ENCODE measurements around the gene C1QTNF5. TPM values are rescaled to one million over a fixed set of nuclear protein-coding genes. Genes with fewer than 3 reads are reported as not detected.

C1QTNF5 gene
- total RNA-seq, 2 experiments from 2014 or later = not detected

DNA sequence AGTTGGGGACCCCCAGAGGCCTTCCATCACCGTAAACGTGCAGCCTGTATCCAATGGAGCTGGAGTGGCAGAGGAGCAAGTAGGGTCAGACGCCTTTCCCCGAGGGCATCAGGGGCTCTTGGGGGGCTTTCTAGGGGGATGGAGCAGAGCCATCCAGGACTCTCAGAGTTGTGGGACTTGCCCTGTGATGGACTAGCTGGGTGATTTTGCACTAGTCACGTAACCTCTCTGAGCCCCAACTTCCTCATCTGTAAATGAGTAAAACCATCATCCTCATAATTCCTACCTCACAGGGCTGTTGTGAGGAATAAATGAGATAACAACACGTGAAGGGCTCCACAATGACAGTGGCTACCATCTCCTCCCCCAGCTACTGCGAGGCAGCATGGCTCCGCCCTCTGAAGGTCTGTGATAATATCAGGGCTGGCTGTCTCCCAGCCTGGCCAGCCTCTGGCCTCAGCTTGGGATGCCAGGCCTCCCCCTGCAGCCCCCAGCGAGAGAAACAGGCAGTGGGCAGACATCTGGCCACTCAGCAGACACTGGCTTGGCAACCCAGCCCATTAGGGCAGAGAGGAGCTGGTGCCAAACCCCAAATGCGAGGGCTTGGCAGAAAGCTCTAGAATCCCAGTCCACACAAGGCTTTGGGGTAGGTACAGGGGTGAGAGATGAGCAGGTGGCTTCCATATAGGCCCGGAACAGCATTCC lies 34.1 kb upstream of the C1QTNF5 start:
- ChIA-PET POLR2A (no interaction called here), CTCF (interaction anchor here (0.9 to 3.1 kb wide), 9 partner anchors 10 to 178 kb away, joined by 3 to 54 read pairs (median 4); no protein-coding TSS in a partner anchor)

DNA sequence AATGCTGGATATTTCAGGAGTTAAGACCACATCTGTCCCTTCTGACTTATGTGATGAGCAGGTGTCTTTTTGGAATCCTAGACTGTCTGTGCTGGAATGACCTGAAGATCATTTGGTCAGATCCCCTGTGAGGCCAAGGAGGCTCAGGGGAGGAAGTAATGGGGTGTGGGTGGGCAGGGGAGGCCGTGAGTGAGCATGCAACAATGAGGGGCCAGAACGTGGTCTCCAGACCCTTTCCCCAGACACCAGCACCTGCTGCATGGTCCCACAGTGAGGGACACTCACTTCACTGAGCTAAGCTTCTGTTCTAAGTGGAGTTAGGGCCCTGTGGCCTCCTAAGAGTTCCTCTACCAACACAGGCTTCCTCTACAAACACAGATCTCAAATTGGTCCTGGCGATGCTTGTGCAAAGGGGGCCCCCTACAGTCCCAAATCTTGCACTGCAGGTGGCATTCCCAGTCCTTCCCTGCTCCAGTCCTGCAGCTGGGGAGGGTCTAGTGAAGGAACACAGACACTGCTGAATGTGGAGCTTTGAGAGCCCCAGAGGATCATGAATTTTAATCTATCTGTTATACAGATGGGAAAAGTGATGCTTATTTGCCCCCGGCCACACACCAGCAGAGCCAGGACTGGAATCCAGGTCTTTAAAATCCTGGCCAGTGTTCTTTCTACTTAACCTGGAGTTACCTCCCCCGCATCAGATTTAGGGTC lies 33.4 kb upstream of the C1QTNF5 start:
- ChIA-PET POLR2A (no interaction called here), CTCF (interaction anchor here (0.7 to 3.1 kb wide), 10 partner anchors 10 to 205 kb away, joined by 3 to 54 read pairs (median 4); partner anchors contain the start of gene NLRX1)

DNA sequence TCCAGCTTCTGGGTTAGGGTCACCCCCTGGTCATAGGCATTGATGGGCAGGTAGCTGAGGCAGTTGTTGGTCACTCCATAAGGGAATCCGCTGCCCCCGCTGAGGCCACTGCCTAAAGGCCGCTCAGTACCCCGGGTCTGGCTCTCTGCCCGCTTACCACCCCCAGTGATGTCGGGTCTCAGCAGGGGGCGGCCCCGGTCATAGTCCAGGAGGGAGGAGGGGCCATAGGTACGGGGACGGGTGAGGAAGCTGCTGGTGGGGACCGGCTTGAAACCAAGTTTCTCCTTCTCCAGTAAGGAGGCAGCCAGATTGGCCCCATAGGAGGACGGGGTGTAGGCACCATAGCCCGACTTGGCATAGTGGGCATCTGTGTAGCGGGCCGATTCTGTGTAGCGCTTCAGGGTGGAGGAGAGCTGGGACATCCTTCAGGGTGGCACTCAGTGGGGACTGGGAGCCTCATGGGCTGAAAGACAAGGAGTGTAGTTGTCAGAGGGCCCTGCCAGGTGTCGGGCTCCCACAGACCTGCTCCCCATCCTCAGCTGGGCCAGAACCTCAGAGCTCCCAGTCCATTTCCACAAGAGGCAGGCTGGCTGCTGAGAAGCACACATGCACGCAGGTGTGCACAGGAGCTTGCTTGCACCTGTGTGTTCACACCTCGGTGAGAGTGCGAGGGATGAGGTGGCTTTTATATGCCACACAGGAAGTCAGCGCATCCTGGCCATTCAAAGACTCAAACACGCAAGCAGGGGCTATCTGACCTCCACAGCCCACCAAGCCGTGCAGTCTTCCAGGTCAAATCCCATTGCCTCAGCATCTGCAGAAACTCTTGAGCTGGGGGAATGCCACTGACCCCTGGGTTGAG lies 32.6 kb upstream of the C1QTNF5 start:
- CTCF ChIA-PET = interaction anchor here (0.5 to 3.1 kb wide), 10 partner anchors 9 to 329 kb away, joined by 3 to 54 read pairs (median 4); partner anchors contain the start of gene NLRX1
- POLR2A ChIA-PET = no interaction called here

DNA sequence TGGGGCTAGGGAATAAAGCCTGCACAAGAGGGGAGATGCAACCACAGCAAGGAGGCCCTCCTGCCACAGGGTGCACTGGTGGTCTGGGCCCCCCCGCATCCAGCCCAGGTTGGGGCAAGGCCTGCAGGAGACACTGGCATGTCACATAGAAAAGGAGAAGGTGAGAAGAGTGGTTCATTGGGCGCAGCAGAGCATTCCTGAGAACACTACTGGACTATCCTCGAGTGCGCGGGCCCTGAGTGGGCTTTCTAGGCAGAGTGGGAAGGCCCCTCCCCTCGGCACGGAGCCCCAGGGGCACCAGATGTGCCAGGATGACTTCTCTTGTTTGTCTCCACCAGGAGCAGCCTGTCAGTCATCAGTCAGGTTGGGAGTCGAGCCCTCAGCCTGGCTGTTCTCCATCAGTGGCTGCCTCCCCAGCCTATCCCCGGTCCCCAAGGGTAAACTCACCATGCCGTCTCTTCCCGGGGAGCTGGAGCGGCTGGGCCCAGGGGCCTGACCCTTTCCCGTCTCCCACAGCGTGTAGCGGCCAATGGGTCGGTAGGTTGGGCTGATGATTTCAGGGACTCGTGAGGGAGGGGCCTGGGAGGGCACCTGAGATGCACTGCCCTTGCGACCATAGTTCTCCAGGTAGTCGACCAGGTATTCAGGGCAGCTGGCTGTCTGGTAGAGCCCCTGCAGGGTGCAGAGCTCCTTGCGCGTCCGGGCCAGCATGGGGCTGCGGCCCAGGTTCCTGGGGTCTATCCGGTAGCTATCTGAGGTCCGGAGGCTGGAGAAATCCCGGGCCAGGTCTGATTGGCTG lies 31.8 kb upstream of the C1QTNF5 start:
- ChIA-PET POLR2A (no interaction called here), CTCF (interaction anchor here (1.5 to 3.1 kb wide), 6 partner anchors 9 to 203 kb away, joined by 3 to 54 read pairs (median 10); partner anchors contain the start of genes NLRX1 and USP2)

DNA sequence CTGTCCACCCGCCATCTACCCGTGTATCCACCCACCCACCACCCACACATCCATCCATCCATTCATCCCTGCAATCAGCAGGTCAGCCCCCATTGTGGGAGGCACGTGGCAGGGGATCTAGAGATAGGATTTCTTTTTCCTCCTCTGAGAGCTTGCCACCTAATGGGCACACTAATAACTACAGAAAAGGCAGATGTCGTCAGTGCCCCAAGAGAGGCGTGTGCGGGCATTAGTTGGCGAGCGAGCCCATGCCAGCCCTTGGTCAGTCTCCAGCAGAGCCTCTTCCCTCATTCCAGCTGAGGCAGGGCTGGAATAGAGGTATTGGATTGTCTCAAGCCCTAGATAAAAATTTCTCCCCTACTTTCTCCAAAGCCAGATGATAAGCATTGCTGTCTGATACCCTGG lies 31.1 kb upstream of the C1QTNF5 start:
- POLR2A ChIA-PET = no interaction called here
- CTCF ChIA-PET = interaction anchor here (1.6 to 2.0 kb wide), 3 partner anchors 10 to 15 kb away, joined by 5 to 13 read pairs (median 7); partner anchors contain the start of gene USP2

DNA sequence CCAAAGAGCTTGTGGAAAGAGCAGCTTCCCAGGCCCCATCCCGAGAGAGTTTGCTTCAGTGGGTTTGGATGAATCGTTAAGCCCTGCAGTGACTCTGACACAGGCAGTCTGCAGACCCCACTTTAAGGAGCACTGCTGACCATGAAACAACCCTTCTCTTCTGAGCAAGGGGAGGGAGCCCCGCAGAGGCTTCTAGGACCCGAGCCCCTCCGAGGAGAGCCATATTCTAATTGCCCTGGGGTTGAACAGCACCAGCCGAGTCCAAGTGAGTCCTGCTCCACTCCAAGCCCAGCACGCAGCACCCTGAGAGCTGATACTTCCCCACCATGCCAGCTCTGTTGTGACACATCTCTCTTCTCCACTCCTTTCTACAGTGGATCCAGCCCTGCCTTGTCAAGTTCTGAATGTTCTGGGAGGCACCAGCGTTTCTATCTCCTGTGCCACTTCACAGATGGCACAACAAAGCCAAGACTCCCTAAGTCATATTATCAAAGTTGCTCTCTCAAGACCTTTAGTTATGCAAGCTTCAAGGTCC lies 30.5 kb upstream of the C1QTNF5 start:
- ChIA-PET CTCF (interaction anchor here (1.0 to 2.2 kb wide), 5 partner anchors 10 to 33 kb away, joined by 3 to 13 read pairs (median 6); partner anchors contain the start of genes C1QTNF5 and USP2), POLR2A (no interaction called here)

DNA sequence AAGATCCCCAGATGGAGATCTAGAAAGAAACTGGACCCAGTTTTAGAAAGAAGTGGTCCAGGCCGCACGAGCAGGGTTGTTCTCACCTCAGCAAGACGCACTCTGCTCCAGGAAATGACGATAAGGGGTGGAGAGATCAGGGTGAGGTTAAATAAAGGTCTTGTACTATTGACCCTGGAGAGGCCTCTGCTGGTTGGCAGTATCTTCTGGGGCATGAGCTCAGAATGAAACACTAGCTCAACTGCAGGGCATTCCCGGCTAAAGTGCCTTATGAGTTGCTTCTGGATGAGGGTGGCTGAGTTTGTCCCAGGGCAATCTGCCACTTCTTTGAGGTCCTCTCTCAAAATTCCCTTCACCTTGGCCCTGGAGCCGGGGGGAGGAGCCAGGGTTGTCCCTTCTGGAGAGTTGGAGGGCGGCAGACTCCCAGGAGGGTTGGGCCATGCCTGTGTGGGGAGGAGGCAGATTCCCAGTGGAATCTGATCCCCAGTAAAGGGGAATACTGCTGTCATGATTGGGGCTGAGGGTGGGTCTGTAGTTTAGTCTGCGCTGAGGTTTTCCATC lies 29.9 kb upstream of the C1QTNF5 start:
- POLR2A ChIA-PET = no interaction called here
- CTCF ChIA-PET = interaction anchor here (1.0 to 2.2 kb wide), 5 partner anchors 10 to 33 kb away, joined by 3 to 13 read pairs (median 6); partner anchors contain the start of genes C1QTNF5 and USP2

DNA sequence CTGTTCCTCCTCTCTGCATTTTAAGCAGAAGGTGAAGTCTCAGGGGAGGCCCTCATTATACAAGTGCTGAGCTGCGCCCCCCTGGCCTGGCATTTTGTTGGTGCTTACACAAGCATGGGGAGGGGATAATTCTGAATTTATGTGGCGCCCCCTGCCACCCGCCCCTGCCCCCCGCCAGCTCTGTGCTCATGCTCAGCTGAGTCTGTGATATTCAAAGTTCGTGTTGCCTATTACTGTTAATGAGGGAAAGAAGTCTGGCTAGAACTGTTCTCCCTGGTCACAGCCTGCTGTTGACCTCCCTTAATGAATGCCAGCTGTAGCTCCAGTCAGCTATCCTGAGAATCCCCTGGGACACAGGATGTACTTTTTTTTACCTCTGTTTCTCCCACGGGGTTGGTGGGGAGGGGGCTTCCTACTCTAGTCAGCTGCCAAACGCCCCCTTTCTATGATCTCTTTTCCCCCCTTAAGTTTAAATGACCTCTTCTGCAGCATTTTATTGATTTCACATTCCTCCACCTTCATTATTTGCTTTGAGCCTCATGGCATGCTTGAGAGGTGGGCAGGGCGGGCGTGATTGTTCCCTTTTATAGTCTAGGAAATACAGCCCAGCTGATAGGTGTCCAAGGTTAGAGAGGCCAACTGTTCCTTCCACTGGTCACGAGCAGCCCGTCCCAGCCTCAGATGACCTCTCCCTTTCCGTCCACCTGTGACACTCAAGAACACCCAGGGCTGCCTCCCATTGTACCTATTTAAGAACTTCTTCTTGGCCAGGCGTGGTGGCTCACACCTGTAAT lies 28.6 kb upstream of the C1QTNF5 start:
- POLR2A ChIA-PET = no interaction called here
- CTCF ChIA-PET = interaction anchor here (0.5 to 2.2 kb wide), 5 partner anchors 9 to 48 kb away, joined by 3 to 11 read pairs (median 5); no protein-coding TSS in a partner anchor

DNA sequence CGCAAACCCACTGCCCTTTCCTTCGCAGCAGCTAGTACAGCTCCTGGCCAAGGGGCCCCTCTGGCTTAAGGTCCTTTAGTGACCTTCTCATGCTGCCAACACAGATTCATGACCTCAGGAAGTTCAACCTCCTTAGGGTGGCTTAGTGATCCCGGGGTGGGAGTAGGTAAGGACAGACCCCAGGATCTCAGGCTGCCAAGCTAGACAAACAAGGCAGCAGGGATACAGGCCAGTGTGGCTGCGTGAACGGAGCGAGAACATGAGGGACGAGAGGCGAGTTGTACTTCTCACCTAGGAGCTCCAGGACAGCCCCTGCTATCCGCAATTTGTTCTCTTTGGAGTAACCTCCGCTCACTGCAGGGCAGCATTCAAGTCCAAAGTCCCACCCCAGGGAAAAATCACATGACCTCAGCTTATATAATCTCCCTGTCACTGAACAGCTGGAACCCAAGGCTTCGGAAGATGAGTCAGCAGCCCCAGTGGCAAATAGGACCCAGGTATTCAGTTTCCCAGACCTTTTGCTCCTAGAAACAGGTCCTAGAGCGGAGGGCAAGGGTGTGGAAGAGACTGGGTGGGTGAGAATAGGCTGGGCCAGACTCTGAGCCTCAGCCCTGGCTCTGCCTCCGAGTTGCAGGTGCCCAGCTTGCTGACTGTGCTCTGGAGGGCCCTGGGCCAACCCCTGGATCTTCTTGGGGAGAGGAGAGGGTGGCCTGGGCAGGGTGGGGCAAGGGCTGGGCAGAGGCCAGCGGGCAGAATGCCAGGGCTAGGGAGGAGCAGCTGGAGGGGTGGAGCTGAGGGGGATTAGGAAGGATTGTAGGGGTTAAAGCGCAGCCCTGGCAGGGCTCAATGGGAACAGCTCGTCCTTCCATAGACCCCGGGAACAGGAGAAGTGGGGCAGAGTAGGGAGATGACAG lies 27.7 kb upstream of the C1QTNF5 start:
- POLR2A ChIA-PET = no interaction called here

DNA sequence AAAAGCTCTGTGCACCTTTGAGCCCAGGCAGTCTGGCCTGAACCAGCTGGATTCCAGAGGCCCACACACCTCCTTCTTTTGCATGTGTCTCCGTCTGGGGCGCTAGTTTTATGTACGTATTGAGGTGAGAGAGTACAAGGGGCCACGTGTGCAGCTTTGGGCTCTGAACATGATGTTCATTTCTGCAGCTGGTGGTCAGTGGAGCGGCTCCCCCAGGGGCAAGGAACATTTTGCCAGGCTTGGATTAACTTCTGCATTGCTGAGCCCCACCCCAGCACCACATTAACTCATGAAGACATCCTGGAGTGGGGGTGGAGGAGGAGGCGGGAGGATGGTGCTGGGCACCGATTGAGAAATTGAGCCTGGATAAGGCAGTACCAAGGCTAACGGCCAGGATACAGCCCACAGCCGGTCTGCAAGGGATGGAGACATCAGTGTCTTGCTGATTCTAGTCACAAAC lies 27.0 kb upstream of the C1QTNF5 start:
- CTCF ChIA-PET = interaction anchor here (1.0 to 1.6 kb wide), 5 partner anchors 11 to 44 kb away, joined by 3 to 5 read pairs (median 4); no protein-coding TSS in a partner anchor
- POLR2A ChIA-PET = no interaction called here

More for the DNA sequence above, 27.7 kb upstream of the C1QTNF5 start:
- CTCF ChIA-PET = interaction anchor here (0.5 to 2.2 kb wide), 9 partner anchors 8 to 269 kb away, joined by 3 to 11 read pairs (median 4); no protein-coding TSS in a partner anchor

DNA sequence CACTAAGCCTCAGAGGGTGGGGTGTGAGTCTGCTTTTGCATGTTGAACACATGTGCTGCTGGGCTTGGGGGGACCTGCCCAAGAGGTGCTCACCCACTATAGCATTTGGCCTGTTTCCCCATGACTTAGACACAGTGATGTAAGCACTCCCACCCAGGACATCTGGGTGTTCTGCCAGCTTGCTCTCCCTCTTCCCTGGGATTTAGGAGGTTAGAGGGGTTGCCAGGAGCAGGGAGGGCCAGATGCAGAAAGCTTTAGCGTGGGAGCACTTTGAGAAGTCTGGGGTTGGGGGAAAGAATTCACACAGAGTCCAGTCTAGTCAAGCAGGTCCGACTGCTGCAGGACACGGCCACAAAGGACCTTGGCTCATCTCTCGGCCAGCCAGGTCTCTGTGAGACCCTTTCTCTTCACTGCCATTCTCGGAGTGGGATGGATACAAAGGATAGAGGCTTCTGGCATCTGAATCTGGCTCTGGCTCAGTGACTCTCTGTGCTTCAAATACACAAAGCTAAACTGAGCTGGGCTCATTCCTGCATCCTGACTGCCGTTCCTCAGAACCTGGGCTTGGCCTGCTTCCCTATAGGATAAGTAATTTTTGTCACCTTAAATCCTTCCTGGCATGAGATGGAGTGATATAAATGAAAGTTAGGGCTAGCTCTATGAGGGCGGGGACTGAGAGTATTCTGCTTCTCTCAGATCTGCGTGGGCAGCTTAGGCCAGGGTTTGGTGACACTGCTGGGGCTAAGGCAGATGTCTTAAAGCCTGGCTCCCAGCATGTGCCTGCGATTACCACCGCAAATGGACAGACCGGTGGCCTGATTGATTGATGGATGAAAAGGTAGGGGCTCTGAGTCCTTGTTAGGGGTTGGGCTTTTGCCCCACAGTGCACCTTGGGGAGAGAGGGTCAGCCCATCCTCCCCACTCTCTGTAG lies 26.3 kb upstream of the C1QTNF5 start:
- ChIA-PET POLR2A (no interaction called here), CTCF (interaction anchor here (1.0 to 1.2 kb wide), 2 partner anchors 11 to 14 kb away, joined by 3 to 4 read pairs; no protein-coding TSS in a partner anchor)

DNA sequence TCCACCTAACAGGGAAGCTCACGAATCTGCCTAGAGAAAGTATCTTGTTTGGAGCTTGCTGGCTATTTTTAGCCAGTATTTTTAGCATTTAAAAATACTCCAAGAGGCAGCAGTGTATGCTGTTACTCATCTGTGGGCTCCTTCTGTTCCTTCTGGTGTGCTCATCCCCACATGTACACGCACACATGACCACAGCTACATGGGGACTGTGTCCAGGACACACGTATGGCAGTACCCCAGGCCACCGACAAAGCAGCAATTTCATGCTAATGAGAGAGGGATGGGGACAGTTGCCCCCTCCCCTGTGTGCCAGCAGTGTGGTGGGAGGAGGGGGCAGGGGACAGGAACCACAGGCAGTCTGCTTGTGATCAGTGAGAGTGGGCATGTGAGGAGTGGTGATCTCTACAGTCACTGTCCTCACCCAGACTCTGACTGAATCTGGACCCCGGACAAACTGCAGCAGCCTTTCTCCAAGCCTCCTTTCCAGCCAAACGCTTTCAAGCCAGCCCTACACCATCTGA lies 24.4 kb upstream of the C1QTNF5 start:
- ChIA-PET POLR2A (no interaction called here), CTCF (interaction anchor here (0.9 to 1.6 kb wide), 3 partner anchors 9 to 110 kb away, joined by 3 to 16 read pairs (median 9); no protein-coding TSS in a partner anchor)

DNA sequence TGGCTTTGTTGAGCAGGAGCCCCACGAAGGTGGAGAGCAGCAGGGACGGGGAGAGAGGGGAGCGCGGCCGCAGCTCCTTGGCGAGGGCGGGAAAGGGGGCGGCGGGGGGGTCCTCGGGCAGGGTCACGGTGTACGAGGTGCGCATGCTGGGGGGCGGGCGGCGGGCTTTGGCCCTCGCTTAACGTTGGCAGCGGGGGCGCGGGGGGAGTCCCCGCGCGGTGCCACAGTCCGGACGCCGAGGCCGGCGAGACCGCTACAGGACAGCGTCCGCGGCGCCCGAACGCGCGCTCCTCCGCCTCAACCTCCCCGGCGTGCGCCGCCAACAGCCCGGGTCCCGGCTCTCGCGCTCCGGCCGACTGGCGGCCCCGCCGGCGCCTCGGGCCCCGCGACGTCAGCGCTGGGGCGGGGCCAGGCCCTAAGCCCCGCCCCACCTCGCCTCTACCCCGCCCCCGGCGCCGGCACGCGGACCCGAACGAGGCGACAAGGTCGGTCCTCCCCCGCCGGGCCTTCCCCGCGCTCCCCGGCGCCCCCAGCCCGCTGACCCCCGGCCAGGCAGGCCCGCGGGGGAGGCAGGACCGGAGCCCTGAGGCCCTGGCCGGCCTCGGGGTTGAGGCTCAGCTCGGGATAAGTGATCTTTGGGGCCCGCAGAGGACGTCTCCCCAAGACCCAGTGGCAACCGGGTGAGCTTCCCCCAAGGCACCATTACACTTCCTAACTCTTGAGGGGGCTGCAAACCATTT lies 23.3 kb upstream of the C1QTNF5 start:
- ChIA-PET POLR2A (no interaction called here), CTCF (interaction anchor here (0.9 to 1.6 kb wide), 3 partner anchors 8 to 111 kb away, joined by 3 to 16 read pairs (median 9); no protein-coding TSS in a partner anchor)
